ENCODE measurements around the gene HPSE2. TPM values are rescaled to one million over a fixed set of nuclear protein-coding genes. Genes with fewer than 3 reads are reported as not detected.

Gene HPSE2
- polyA plus RNA-seq, 1 of the 3 experiments (the other 2 are of a cell fraction) = not detected

DNA sequence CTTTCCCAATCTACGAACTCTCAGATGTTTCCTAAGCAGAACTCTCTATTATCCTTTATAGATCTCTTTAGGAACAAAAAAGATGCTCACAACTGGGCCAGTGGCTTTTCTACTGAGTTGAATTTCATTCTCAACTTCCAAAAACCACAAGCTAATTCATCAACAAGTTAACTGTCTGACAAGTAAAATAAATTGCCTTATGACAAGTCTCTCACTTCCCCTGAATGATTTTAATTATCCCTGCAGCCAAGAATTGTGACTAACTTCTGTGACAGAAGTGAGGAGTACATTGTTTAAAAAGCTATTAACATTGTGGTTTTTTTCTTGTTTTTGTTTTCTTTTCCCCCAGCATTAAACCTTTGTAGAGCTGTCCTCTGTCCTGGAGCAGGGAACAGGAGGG, 343.1 kb downstream of the HPSE2 start:
- H3K79me2 ChIP-seq (ENCODE audit: insufficient read depth) = no peaks in the 10 kb centered on the region
- TF ChIP-seq TAF1 (IDR thresholded peaks at IDR 0.05; ENCODE audit: borderline replicate concordance, low read depth, low read length) (no peak), TCF12 (IDR thresholded peaks at IDR 0.05) (no peak), POLR2AphosphoS5 (IDR thresholded peaks at IDR 0.05; ENCODE audit: low read depth, low read length) (no peak), RFX5 (IDR thresholded peaks at IDR 0.05; ENCODE audit: low read length) (no peak), RXRA (IDR thresholded peaks at IDR 0.05; ENCODE audit: borderline replicate concordance, low read depth) (no peak), ZBTB33 (IDR thresholded peaks at IDR 0.05; ENCODE audit: borderline replicate concordance, low read depth) (no peak), MXI1 (IDR thresholded peaks at IDR 0.05; ENCODE audit: low read depth, low read length) (no peak)
- TF ChIP-seq, protein P1, sequence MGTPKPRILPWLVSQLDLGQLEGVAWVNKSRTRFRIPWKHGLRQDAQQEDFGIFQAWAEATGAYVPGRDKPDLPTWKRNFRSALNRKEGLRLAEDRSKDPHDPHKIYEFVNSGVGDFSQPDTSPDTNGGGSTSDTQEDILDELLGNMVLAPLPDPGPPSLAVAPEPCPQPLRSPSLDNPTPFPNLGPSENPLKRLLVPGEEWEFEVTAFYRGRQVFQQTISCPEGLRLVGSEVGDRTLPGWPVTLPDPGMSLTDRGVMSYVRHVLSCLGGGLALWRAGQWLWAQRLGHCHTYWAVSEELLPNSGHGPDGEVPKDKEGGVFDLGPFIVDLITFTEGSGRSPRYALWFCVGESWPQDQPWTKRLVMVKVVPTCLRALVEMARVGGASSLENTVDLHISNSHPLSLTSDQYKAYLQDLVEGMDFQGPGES (IDR thresholded peaks at IDR 0.05; ENCODE audit: low read depth, low read length) = no peak
- 8% methylated on average over 1 of the region's 1 CpG for WGBS (ENCODE audit: low lambda C conversion rate)
- no peaks in the 10 kb centered on the region for H3K36me3 ChIP-seq (replicated peaks in 1 of 2; ENCODE audit: control insufficient read depth in 1 of 2, insufficient read depth in 2 of 2, low read length in 1 of 2)
- H3K4me2 ChIP-seq = no peak overlapping the region
- no peak overlapping the region for H3K9ac ChIP-seq
- H3K27ac ChIP-seq (ENCODE audit: low read depth in 2 of 2, low read length in 1 of 2) = no peak overlapping the region
- H3K4me1 ChIP-seq (ENCODE audit: control insufficient read depth in 1 of 2, insufficient read depth in 2 of 2, low read depth in 1 of 2, low read length in 1 of 2) = no peaks in the 10 kb centered on the region
- no peak overlapping the region for H2AFZ ChIP-seq (ENCODE audit: low read depth)
- no peaks in the 10 kb centered on the region for H3K27me3 ChIP-seq (ENCODE audit: insufficient read depth)
- H3F3A ChIP-seq (replicated peaks; ENCODE audit: insufficient read depth) = no peaks in the 10 kb centered on the region
- POLR2A ChIA-PET = no interaction called here
- no peak overlapping the region for H3K4me3 ChIP-seq (ENCODE audit: low read depth in 2 of 2, low read length in 1 of 2)
- no peaks in the 10 kb centered on the region for H4K20me1 ChIP-seq (ENCODE audit: insufficient read depth)
- peaks cover 6% of the 10 kb centered on the region; the same call in 1 of the 2 replicates for H3K9me3 ChIP-seq
- DNase-seq = no peak
- H3K9me2 ChIP-seq = no peaks in the 10 kb centered on the region
- CTCF ChIA-PET = no interaction called here

DNA sequence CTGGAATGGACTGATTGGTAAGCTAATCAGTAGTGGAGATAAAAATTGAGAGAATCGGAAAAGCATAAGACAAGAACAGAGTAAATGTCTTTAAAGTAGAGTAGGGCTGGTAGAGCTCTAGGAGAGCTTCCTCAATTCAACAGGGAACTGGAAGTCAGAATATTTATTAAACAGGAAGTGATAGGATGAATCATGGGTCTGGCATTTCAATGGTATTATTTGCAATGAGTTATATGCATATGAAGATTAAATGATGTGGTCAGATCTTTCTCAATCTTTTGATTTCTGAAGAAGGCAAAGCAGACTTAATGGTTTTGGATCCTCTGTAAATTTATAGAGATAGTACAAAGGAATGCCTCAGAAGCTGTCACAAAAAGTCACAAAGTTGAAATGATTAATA, 349.0 kb downstream of the HPSE2 start:
- Histone ChIP-seq H4K20me1 (ENCODE audit: insufficient read depth) (no peaks in the 10 kb centered on the region), H3K9ac (no peak overlapping the region), H3K4me2 (no peak overlapping the region), H3K4me3 (ENCODE audit: low read depth in 2 of 2, low read length in 1 of 2) (no peak overlapping the region), H2AFZ (ENCODE audit: low read depth) (no peak overlapping the region), H3K9me3 (peaks cover 6% of the 10 kb centered on the region; the same call in 1 of the 2 replicates), H3K27me3 (ENCODE audit: insufficient read depth) (no peaks in the 10 kb centered on the region), H3K27ac (ENCODE audit: low read depth in 2 of 2, low read length in 1 of 2) (no peak overlapping the region), H3K36me3 (replicated peaks in 1 of 2; ENCODE audit: control insufficient read depth in 1 of 2, insufficient read depth in 2 of 2, low read length in 1 of 2) (no peaks in the 10 kb centered on the region), H3K9me2 (no peaks in the 10 kb centered on the region), H3F3A (replicated peaks; ENCODE audit: insufficient read depth) (no peaks in the 10 kb centered on the region), H3K4me1 (ENCODE audit: control insufficient read depth in 1 of 2, insufficient read depth in 2 of 2, low read depth in 1 of 2, low read length in 1 of 2) (no peaks in the 10 kb centered on the region), H3K79me2 (ENCODE audit: insufficient read depth) (no peaks in the 10 kb centered on the region)
- 43% methylated on average over 1 of the region's 1 CpG for WGBS (ENCODE audit: low lambda C conversion rate)
- DNase-seq = no peak
- TF ChIP-seq NFIC (IDR thresholded peaks at IDR 0.05; ENCODE audit: borderline replicate concordance) (no peak), TCF12 (IDR thresholded peaks at IDR 0.05) (no peak), CTCF (IDR thresholded peaks at IDR 0.05) (no peak), EP300 (IDR thresholded peaks at IDR 0.05; ENCODE audit: borderline replicate concordance in 1 of 2, low read depth in 1 of 2, low read length in 1 of 2) (no peak), POLR2AphosphoS5 (IDR thresholded peaks at IDR 0.05; ENCODE audit: low read depth, low read length) (no peak), RXRA (IDR thresholded peaks at IDR 0.05; ENCODE audit: borderline replicate concordance, low read depth) (no peak)
- TF ChIP-seq, protein P2, sequence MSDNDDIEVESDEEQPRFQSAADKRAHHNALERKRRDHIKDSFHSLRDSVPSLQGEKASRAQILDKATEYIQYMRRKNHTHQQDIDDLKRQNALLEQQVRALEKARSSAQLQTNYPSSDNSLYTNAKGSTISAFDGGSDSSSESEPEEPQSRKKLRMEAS (IDR thresholded peaks at IDR 0.05; ENCODE audit: low read depth) = no peak
- TF ChIP-seq, protein P3, sequence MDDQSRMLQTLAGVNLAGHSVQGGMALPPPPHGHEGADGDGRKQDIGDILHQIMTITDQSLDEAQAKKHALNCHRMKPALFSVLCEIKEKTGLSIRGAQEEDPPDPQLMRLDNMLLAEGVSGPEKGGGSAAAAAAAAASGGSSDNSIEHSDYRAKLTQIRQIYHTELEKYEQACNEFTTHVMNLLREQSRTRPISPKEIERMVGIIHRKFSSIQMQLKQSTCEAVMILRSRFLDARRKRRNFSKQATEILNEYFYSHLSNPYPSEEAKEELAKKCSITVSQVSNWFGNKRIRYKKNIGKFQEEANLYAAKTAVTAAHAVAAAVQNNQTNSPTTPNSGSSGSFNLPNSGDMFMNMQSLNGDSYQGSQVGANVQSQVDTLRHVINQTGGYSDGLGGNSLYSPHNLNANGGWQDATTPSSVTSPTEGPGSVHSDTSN (IDR thresholded peaks at IDR 0.05) = no peak
- ChIA-PET POLR2A (no interaction called here), CTCF (interaction anchor here (0.8 kb wide), 1 partner anchor 35 kb away, joined by 3 read pairs; no protein-coding TSS in a partner anchor)

All from SK-N-SH (cell line).